Mucosa of stomach (tissue), 1 donor: ENCODE results near the gene GPR15.

Experiments
- H3K27me3 ChIP-seq: one replicate; pipeline ENCODE4 v1.7.0; 2013; ENCODE audit warnings: mild to moderate bottlenecking, low read length; ENCODE audit not compliant: control insufficient read depth, insufficient read depth
- H3K36me3 ChIP-seq: one replicate; pipeline ENCODE4 v1.7.0; 2013; ENCODE audit warnings: low read length; ENCODE audit not compliant: control insufficient read depth, insufficient read depth
- H3K4me1 ChIP-seq: one replicate; pipeline ENCODE4 v1.7.0; 2013; ENCODE audit warnings: mild to moderate bottlenecking, low read length; ENCODE audit not compliant: control insufficient read depth, insufficient read depth
- H3K4me3 ChIP-seq: one replicate; pipeline ENCODE4 v1.7.0; 2013; ENCODE audit warnings: low read length
- H3K9ac ChIP-seq: one replicate; pipeline ENCODE4 v1.7.0; 2013; ENCODE audit warnings: mild to moderate bottlenecking, low read length, moderate library complexity
- H3K9me3 ChIP-seq: one replicate; pipeline ENCODE4 v1.7.0; 2013; ENCODE audit warnings: mild to moderate bottlenecking, low read length, moderate library complexity; ENCODE audit not compliant: control insufficient read depth
- donor health status: Pancreatic carcinoma.

The GPR15 gene

GRCh38 chr3:98514948-98515347 lies 16.8 kb upstream of the GPR15 start:
- Histone ChIP-seq H3K27me3 (no peaks in the 10 kb centered on the region), H3K9ac (no peak overlapping the region), H3K9me3 (no peaks in the 10 kb centered on the region), H3K4me1 (no peaks in the 10 kb centered on the region), H3K36me3 (no peaks in the 10 kb centered on the region), H3K4me3 (no peak overlapping the region)

DNA sequence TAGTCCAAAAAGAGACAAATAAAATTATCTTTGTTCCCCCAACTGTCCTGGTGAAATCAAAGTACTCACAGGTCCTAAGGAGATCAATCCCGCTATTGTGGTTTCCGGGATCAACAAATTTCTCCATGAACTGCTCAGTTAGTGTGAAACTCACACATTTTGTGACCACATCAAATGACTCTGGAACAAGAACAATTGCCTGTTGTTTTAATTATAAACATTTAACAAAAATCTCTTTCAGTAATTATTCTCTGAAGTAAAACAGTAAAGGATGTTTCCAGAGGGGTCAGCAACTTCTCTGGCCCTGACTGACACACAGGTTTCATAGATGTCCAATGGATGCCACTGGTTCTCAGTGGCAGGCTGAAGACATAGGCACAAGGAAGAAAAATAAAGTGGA lies 13.0 kb upstream of the GPR15 start:
- Histone ChIP-seq H3K4me3 (no peak overlapping the region), H3K27me3 (no peaks in the 10 kb centered on the region), H3K9me3 (no peaks in the 10 kb centered on the region), H3K9ac (no peak overlapping the region), H3K36me3 (no peaks in the 10 kb centered on the region), H3K4me1 (no peaks in the 10 kb centered on the region)

DNA sequence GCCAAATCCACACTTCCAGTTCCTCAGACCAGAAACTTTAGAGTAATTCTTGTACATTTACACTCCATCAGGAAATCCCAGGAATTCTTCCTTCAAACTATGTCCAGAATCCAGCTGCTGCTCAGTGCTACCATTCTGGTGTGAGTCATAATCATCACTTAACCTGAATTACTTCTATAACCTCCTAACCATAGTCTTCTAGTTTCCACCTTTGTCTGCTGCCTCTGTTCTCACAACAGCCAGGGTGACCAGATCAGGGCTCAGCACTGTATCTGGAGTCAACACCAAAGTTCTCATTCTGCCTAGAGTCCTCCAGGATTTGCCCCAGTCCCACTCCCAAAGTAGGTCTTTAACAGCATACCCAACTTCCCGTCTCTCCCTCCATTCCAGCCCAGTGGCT lies 12.4 kb upstream of the GPR15 start:
- H3K9me3 ChIP-seq, result no peaks in the 10 kb centered on the region
- no peaks in the 10 kb centered on the region for H3K36me3 ChIP-seq
- no peaks in the 10 kb centered on the region for H3K4me1 ChIP-seq
- H3K4me3 ChIP-seq, result no peak overlapping the region
- H3K9ac ChIP-seq, result no peak overlapping the region
- no peaks in the 10 kb centered on the region for H3K27me3 ChIP-seq

GRCh38 chr3:98521897-98522543 lies 9.8 kb upstream of the GPR15 start:
- Histone ChIP-seq H3K9me3 (no peaks in the 10 kb centered on the region), H3K27me3 (no peaks in the 10 kb centered on the region), H3K4me1 (no peaks in the 10 kb centered on the region)

DNA sequence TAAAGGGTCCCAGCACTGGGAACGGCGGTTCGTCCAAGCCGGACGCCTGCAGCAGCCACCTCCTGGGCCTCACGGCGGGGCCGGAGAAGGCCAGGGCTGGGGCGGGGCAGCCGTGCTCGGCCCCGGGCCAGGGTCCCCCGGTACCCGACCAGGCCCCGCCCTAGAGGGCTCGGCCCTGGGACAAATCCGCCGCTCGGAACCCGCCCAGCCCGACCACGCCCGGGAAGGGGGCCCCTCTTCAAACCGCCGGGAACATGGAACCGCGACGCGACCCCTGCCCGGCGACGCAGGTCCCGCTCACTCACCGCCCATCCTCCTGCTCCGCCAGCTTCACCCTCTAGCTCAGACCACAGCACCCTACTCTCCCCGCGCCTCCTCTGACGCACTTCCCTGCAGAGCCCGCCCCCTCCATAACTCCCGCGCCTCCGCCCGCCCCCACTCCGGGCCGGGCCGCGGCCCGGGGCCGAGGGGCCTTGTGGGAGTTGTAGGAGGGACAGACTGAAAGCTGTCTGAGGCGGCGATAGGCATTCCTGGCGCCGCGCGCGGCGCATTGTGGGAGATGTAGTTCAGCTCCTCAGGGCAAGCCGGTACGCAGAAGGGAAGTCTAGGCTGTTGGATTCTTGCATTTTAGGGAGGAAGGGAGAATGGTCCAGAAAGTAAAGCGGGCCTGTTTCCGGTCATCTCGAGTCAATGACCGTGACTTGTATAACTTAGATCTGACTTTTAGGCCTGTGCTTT lies 9.1 kb upstream of the GPR15 start, which contains the start of gene CLDND1:
CLDND1 (minus strand) TSS at position 359 of the 738 bp plus-strand sequence. CDS start 1,478 bp downstream, outside the sequence.
- Histone ChIP-seq H3K9me3 (no peaks in the 10 kb centered on the region), H3K4me3 (peak within 1 kb of the TSS; percentile 37), H3K4me1 (no peaks in the 10 kb centered on the region), H3K36me3 (no peaks in the 10 kb centered on the region), H3K27me3 (no peaks in the 10 kb centered on the region), H3K9ac (peak within 1 kb of the TSS; percentile 83)

More at GRCh38 chr3:98521897-98522543, 9.8 kb upstream of the GPR15 start:
- Histone ChIP-seq H3K4me3 (peak overlapping the region; percentile 37), H3K9ac (peak overlapping the region; percentile 83), H3K36me3 (no peaks in the 10 kb centered on the region)

DNA sequence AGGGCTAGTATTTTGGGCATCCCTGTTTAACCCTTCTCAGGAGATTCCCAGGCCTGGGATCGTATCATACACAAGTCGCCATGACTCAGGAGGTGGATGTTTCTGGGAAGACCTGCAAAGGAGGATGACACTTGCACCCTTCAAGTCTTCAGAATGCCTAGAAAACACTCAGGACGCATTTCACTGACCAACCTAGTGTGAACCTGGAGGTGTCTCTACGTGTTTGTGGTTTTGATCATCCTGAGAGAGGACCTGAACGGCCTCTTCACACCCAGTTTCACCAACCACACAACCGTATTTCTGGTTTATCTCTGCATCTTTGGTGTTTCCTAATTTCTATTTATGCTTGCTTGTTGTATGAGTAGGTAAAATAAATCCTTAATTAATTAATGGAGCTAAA lies 6.3 kb upstream of the GPR15 start:
- Histone ChIP-seq H3K36me3 (no peaks in the 10 kb centered on the region), H3K9me3 (no peaks in the 10 kb centered on the region), H3K4me1 (no peaks in the 10 kb centered on the region), H3K4me3 (no peak overlapping the region), H3K27me3 (no peaks in the 10 kb centered on the region), H3K9ac (no peak overlapping the region)

- Histone ChIP-seq H3K27me3 (no peaks in the 10 kb centered on the region), H3K4me1 (no peaks in the 10 kb centered on the region), H3K9me3 (no peaks in the 10 kb centered on the region), H3K36me3 (no peaks in the 10 kb centered on the region), H3K9ac (no peak overlapping the region), H3K4me3 (no peak overlapping the region)
These were observed 3.1 kb upstream of the GPR15 start for GRCh38 chr3:98528474-98529346.

GRCh38 chr3:98529856-98530459 lies 1.8 kb upstream of the GPR15 start:
- Histone ChIP-seq H3K4me1 (no peaks in the 10 kb centered on the region), H3K36me3 (no peaks in the 10 kb centered on the region), H3K4me3 (no peak overlapping the region), H3K9me3 (no peaks in the 10 kb centered on the region), H3K27me3 (no peaks in the 10 kb centered on the region), H3K9ac (no peak overlapping the region)

- Histone ChIP-seq H3K9me3 (no peaks in the 10 kb centered on the region), H3K4me3 (no peak overlapping the region), H3K27me3 (no peaks in the 10 kb centered on the region), H3K9ac (no peak overlapping the region), H3K4me1 (no peaks in the 10 kb centered on the region), H3K36me3 (no peaks in the 10 kb centered on the region)
These were observed 1.1 kb upstream of the GPR15 start for GRCh38 chr3:98530676-98531075.

GRCh38 chr3:98532275-98532637 lies 478 bp downstream of the GPR15 start:
- H3K9ac ChIP-seq, result no peak overlapping the region
- H3K27me3 ChIP-seq, result no peaks in the 10 kb centered on the region
- no peaks in the 10 kb centered on the region for H3K36me3 ChIP-seq
- H3K9me3 ChIP-seq, result no peaks in the 10 kb centered on the region
- no peaks in the 10 kb centered on the region for H3K4me1 ChIP-seq
- no peak overlapping the region for H3K4me3 ChIP-seq

DNA sequence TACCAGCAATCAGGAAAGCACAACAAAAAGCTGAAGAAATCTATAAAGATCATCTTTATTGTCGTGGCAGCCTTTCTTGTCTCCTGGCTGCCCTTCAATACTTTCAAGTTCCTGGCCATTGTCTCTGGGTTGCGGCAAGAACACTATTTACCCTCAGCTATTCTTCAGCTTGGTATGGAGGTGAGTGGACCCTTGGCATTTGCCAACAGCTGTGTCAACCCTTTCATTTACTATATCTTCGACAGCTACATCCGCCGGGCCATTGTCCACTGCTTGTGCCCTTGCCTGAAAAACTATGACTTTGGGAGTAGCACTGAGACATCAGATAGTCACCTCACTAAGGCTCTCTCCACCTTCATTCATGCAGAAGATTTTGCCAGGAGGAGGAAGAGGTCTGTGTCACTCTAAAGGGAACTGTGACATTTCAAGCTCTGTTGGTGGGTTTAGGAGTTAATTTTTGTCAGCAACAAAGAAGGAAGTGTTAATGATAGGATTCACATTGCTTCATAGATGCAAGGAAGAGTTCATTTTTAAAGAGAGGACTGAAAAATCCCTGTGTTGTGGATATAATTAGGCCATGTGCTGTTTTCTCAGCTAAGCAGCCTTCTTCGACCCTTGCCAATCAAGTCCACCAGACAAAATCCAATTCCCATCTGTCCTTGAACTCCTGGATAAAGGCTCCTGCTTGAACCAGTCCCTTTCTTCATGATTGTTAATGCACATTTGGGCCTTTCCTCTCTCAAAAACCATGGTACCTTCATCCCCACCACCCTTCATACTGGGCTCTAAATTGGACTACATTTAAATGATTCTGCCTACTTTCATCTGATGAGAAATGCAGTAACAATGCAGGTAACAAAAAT lies 1.2 kb downstream of the GPR15 start:
- no peaks in the 10 kb centered on the region for H3K4me1 ChIP-seq
- H3K4me3 ChIP-seq, result no peak overlapping the region
- H3K9ac ChIP-seq, result no peak overlapping the region
- H3K27me3 ChIP-seq, result no peaks in the 10 kb centered on the region
- H3K36me3 ChIP-seq, result no peaks in the 10 kb centered on the region
- no peaks in the 10 kb centered on the region for H3K9me3 ChIP-seq
